Panc1 (cell line): Measurements from ENCODE around the gene OR1I1. TPM values are rescaled to one million over a fixed set of nuclear protein-coding genes. Genes with fewer than 3 reads are reported as not detected.

Experiments
- ATAC-seq: fragments of 200-7000 bp; cut with Tn5 transposase; 2 replicates; pipeline ENCODE4 v1.9.1; 2020; ENCODE audit warnings: mild to moderate bottlenecking, moderate library complexity
- BruUV-seq: library from RNA; stranded (reverse); fragments of 400-500 nt; replicated peaks from 2 replicates; lab custom pipeline; 2021; lab: Mats Ljungman, UMichigan
- CTCF ChIA-PET: fragments of 300-600 bp; sonication (Branson Sonifier 250); formaldehyde crosslinking; loops from one replicate; lab custom pipeline; 2022; ENCODE audit warnings: antibody characterized with exemption; lab: Charles Lee
- POLR2A ChIA-PET: fragments of 300-600 bp; sonication (Branson Sonifier 250); formaldehyde crosslinking; loops from one replicate; lab custom pipeline; 2022; ENCODE audit warnings: antibody characterized with exemption; lab: Charles Lee
- DNase-seq: peaks from one replicate; pipeline ENCODE4 v3.0.0-alpha.2; 2010; ENCODE audit warnings: low read depth, low spot score
- H3K27ac ChIP-seq: 2 replicates; pipeline ENCODE4 v1.5.1; 2011; ENCODE audit warnings: mild to moderate bottlenecking, low read length, inconsistent platforms
- H3K27me3 ChIP-seq: fragments of 200-500 bp; sonication (Bioruptor generic); 2 replicates; pipeline ENCODE4 v1.6.0; 2014; ENCODE audit warnings: low read length, inconsistent platforms; ENCODE audit not compliant: control insufficient read depth, insufficient read depth
- H3K36me3 ChIP-seq: fragments of 200-500 bp; sonication (Bioruptor generic); 2 replicates; pipeline ENCODE4 v1.5.1; 2014; ENCODE audit warnings: inconsistent platforms, mild to moderate bottlenecking, low read length, moderate library complexity; ENCODE audit not compliant: control insufficient read depth, insufficient read depth
- H3K4me1 ChIP-seq: 2 replicates; pipeline ENCODE4 v1.5.1; 2011; ENCODE audit warnings: inconsistent platforms, mild to moderate bottlenecking, low read length, moderate library complexity; ENCODE audit not compliant: control insufficient read depth, insufficient read depth
- H3K4me3 ChIP-seq, 2 experiments: 2 replicates each; pipeline ENCODE4 v1.5.1; 2011 to 2012; ENCODE audit warnings: low read depth in 2 of 2, low read length in 2 of 2, mild to moderate bottlenecking in 2 of 2, inconsistent platforms in 1 of 2, moderate library complexity in 1 of 2
- H3K9me3 ChIP-seq: fragments of 200-500 bp; sonication (Bioruptor generic); 2 replicates; pipeline ENCODE4 v1.5.1; 2014; ENCODE audit warnings: low read depth, mild to moderate bottlenecking, inconsistent platforms, low read length, moderate library complexity; ENCODE audit not compliant: control insufficient read depth, insufficient read depth
- POLR2AphosphoS5 ChIP-seq: IDR thresholded peaks from 2 replicates; pipeline ENCODE4 v1.6.1; 2012; ENCODE audit warnings: mild to moderate bottlenecking, low read depth, low read length, moderate library complexity
- REST ChIP-seq, 2 experiments: IDR thresholded peaks; 2 replicates each; pipeline ENCODE4 v1.6.1; 2011 to 2012; ENCODE audit warnings: low read depth in 2 of 2, control low read depth in 1 of 2, low read length in 1 of 2, mild to moderate bottlenecking in 1 of 2, moderate library complexity in 1 of 2; ENCODE audit not compliant: insufficient read depth in 1 of 2
- SIN3A ChIP-seq: IDR thresholded peaks from 2 replicates; pipeline ENCODE4 v1.6.1; 2012; ENCODE audit warnings: low read depth, mild to moderate bottlenecking, low read length, moderate library complexity, borderline replicate concordance; ENCODE audit not compliant: insufficient read depth
- TCF7L2 ChIP-seq: IDR thresholded peaks from 2 replicates; pipeline ENCODE4 v1.6.1; 2011; ENCODE audit warnings: mild to moderate bottlenecking, low read depth, low read length, inconsistent platforms
- in situ Hi-C: cut with HindIII; loops from 2 replicates; pipeline ENCODE4 v1.10.0; 2016; ENCODE audit warnings: low sequenced_read_pairs, low pct_unique_long_range_greater_than_20kb
- intact Hi-C: fragments of 100-400 bp; cut with micrococcal nuclease; formaldehyde crosslinking; loops from one replicate; pipeline ENCODE4 v1.10.0; 2022; ENCODE audit not compliant: unreplicated experiment
- total RNA-seq: library from RNA; stranded (reverse); gene quantifications from one replicate; pipeline ENCODE4 v1.2.1, GENCODE V29; 2021; ENCODE audit not compliant: unreplicated experiment
- TF ChIP-seq, protein P1 (sequence below): fragments of 450-650 bp; IDR thresholded peaks from 2 replicates; pipeline ENCODE4 v1.5.1; 2017; ENCODE audit warnings: mild to moderate bottlenecking

Gene OR1I1
- total RNA-seq, 1 experiment from 2014 or later, result not detected

GRCh38 chr19:15110418-15110815 is 28.4 kb downstream of the OR1I1 start:
- DNase-seq, result no peak
- Histone ChIP-seq H3K9me3 (no peaks in the 10 kb centered on the region), H3K27me3 (no peaks in the 10 kb centered on the region), H3K36me3 (no peaks in the 10 kb centered on the region), H3K4me1 (peaks cover 9% of the 10 kb centered on the region), H3K4me3 (no peak overlapping the region), H3K27ac (no peak overlapping the region)
- in situ Hi-C loops, result no loop called here
- ATAC-seq, result no peak
- no peak for TF ChIP-seq SIN3A
- TF ChIP-seq REST (IDR thresholded peaks at IDR 0.05; ENCODE audit: insufficient read depth in 1 of 2, low read depth in 2 of 2, low read length in 1 of 2), result no peak
- TF ChIP-seq, protein P1, sequence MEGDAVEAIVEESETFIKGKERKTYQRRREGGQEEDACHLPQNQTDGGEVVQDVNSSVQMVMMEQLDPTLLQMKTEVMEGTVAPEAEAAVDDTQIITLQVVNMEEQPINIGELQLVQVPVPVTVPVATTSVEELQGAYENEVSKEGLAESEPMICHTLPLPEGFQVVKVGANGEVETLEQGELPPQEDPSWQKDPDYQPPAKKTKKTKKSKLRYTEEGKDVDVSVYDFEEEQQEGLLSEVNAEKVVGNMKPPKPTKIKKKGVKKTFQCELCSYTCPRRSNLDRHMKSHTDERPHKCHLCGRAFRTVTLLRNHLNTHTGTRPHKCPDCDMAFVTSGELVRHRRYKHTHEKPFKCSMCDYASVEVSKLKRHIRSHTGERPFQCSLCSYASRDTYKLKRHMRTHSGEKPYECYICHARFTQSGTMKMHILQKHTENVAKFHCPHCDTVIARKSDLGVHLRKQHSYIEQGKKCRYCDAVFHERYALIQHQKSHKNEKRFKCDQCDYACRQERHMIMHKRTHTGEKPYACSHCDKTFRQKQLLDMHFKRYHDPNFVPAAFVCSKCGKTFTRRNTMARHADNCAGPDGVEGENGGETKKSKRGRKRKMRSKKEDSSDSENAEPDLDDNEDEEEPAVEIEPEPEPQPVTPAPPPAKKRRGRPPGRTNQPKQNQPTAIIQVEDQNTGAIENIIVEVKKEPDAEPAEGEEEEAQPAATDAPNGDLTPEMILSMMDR, result no peak
- no peak for TF ChIP-seq TCF7L2
- TF ChIP-seq POLR2AphosphoS5, result no peak
- ChIA-PET POLR2A (no interaction called here), CTCF (no interaction called here)
- intact Hi-C loops, result no loop called here
- no TSS peak for BruUV-seq

GRCh38 chr19:15111758-15112157 is 29.7 kb downstream of the OR1I1 start:
- in situ Hi-C loops (no loop called here), intact Hi-C loops (no loop called here)
- DNase-seq, result no peak
- Histone ChIP-seq H3K9me3 (no peaks in the 10 kb centered on the region), H3K27me3 (no peaks in the 10 kb centered on the region), H3K27ac (no peak overlapping the region), H3K4me1 (peaks cover 3% of the 10 kb centered on the region; the same call in 1 of the 2 replicates), H3K4me3 (no peak overlapping the region), H3K36me3 (no peaks in the 10 kb centered on the region)
- POLR2A ChIA-PET, result no interaction called here
- ATAC-seq, result no peak
- BruUV-seq, result no TSS peak
- CTCF ChIA-PET, result interaction anchor here (0.6 kb wide), 2 partner anchors 9 to 17 kb away, joined by 4 to 9 read pairs; no protein-coding TSS in a partner anchor
- TF ChIP-seq TCF7L2, result no peak
- TF ChIP-seq, protein P1, result no peak
- no peak for TF ChIP-seq SIN3A
- no peak for TF ChIP-seq REST (IDR thresholded peaks at IDR 0.05; ENCODE audit: insufficient read depth in 1 of 2, low read depth in 2 of 2, low read length in 1 of 2)
- no peak for TF ChIP-seq POLR2AphosphoS5
